GM19455 (cell line): ENCODE results near the gene UQCRC2.
"Not testable (repeated sequence)": the region's sequence is repeated elsewhere in the genome, so short reads cannot be mapped to it uniquely, and the experiment has no call there.

ENCODE experiments used
- ATAC-seq: cut with Tn5 transposase; IDR thresholded peaks from one replicate; pipeline ENCODE4 v1.9.1; 2021; ENCODE audit not compliant: unreplicated experiment

Gene UQCRC2

DNA sequence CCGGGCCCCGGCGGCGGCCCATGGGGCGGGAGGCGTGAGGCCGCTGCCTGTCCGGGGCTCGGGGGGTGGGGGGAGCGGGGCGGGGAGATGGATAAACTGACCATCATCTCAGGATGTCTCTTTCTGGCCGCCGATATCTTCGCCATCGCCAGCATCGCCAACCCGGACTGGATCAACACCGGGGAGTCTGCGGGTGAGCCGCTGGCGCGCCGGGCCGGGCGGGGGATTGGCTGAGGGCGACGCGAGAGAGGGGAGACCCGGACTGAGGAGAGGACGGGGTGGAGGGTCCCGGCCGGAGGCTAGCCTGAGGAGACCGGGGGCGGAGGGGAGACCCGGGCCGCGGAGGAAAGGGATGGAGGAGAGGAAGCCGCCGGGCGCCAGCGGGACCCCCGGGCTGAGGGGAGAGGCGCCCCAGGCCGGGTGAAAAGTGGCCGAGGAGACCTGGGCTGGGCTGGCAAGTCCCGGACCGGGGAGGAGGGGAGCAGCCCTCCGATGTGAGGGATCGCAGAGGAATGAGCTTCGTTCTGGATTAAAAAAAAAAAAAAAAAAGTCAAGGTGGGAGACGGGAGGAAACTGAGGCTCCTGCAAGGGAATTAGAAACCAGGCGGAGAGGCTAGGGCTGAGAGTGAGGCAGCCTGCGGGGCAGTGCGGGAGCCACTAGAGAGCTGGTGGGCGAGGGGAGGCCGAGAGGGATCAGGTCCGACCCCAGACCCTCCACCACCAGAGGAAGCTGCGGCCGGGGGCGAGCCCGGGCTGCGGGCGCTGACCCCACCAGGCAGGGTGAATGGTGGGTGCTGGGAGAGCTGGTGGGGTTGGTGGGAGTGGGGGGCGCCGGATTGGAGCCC, 55.3 kb downstream of the UQCRC2 start:
- no peak for ATAC-seq

GRCh38 chr16:22010902-22011301, 57.7 kb downstream of the UQCRC2 start:
- no peak for ATAC-seq

DNA sequence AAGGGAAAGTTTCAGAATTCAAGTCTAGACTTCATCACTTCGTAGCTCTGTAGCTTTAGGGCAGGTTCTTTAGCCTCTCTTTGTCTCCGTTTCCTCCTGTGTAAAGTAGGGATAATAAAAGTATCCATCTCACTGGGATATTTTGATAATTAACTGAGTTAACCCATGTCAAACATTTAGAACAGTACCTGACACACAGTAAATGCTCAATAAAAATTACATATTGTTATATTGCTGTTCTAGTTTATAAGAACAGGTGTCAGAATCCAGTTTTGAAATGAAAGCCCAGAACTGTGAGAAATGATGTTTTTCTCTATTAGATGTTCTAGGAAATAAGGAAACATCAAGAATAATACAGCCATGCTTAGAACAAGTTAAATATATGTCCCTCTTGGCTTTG, 59.1 kb downstream of the UQCRC2 start:
- ATAC-seq: no peak

DNA sequence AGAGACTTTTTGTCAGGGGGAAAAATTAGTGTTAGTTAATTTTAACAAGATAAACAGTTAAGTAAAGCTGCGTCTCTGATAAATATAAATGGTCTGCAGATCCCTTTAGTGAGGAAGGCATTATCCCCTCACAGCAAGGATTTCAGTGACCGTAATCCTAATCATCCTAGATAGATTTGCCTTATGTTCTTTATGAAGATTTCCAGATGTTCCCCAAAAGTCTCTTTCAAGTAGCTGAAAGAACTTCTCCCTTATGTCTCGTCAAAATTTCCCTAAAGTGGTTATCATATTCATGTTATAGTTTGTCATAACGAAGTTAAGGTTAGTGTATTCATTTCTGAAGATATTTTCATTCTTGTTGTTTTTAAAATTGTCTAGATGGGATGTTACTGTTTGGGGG, 60.3 kb downstream of the UQCRC2 start:
- ATAC-seq: no peak

- no peak for ATAC-seq
Observed at GRCh38 chr16:22014271-22014873, 61.2 kb downstream of the UQCRC2 start.

DNA sequence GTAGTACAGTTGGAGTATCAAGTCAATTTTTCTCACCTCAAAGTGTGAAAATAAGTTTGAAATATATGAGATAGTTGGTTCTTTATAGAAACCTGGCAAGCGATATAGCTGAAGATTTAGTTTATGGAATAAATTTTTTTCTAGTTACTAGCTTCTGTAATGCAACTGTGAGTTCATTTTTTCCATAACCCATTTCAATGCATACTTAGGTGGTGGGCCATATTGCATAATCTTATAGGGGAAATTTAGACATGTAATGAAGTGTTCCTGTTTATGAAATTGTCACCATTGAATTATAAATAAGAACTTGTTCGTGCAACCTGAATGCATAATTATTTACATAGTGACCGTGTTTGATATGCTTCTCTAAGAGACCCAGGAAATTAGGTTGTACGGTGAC, 63.8 kb downstream of the UQCRC2 start:
- no peak for ATAC-seq

DNA sequence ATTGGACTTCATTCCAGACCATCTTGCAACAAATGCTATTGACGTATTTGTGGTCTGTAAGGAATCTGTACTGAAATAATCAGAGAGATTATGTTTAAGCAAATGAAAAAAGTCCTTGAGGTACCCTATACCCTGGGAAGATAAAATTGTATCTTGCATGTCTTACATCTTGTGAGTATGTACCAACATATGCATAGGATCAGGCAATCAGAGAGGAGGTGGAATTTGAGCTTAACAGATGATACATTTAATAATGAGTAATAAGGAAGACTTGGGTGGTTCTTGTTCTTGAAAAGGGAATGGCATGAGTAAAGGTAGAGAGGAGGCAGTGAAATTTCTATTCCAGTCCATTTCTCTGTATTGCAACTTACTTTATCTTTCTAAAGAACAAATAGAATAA, 65.4 kb downstream of the UQCRC2 start:
- ATAC-seq: no peak

DNA sequence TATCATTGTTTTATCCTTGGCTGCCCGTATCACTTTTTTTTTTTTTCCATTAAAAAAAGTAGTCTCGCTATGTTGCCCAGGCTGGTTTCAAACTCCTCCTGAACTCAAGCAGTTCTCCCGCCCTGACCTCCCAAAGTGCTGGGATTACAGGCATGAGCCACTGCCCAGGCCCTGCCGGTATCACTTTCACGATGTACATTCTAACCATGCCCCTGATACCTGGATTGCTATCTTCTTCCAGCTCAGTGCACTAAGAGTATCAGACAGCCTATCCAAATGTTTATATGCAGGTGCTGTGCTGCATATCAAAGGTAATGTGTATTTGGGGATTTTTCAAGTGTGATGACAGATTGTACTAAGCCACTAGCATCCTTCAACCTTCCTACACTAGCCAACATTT, 69.0 kb downstream of the UQCRC2 start:
- no peak for ATAC-seq

DNA sequence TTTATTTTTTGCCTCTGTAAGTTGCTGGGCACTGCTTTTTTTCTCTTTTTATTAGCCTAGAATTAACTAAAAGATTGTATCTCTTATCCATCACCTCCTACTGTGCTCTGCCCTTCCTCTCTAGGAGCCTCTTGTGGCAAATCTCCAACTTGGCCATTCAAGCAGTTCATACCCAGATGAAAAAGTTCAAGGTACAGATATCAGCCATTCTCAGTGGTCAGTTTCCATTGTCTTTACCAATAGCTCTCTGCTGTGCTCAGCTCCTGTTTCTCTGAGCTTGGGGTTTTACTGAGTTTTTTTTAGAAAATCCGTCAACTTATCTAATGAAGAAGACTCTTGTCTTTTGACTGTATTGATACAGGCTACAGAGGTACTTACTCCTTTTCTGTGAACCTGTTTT, 70.3 kb downstream of the UQCRC2 start:
- ATAC-seq: no peak

- not testable (repeated sequence) for ATAC-seq
Observed at GRCh38 chr16:22024785-22025184, 71.6 kb downstream of the UQCRC2 start.

- no peak for ATAC-seq
Observed at GRCh38 chr16:22027633-22028032, 74.5 kb downstream of the UQCRC2 start.

DNA sequence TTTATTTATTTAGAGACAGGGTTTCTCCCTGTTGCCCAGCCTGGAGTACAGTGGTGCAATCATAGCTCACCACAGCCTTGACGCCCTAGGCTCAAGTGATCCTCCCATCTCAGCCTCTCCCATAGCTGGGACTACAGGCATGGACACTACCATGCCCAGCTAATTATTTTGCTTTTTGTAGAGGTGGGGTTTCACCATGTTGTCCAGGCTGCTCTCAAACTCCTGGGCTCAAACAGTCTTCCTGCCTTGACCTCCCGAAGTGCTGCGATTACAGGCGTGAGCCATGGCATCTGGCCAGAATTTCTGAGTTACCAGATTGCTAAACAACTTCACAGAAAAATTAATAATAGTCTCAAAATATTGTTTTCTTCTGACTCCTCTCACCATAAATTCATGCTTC, 76.5 kb downstream of the UQCRC2 start:
- no peak for ATAC-seq

GRCh38 chr16:22030087-22030812, 77.1 kb downstream of the UQCRC2 start:
- no peak for ATAC-seq

DNA sequence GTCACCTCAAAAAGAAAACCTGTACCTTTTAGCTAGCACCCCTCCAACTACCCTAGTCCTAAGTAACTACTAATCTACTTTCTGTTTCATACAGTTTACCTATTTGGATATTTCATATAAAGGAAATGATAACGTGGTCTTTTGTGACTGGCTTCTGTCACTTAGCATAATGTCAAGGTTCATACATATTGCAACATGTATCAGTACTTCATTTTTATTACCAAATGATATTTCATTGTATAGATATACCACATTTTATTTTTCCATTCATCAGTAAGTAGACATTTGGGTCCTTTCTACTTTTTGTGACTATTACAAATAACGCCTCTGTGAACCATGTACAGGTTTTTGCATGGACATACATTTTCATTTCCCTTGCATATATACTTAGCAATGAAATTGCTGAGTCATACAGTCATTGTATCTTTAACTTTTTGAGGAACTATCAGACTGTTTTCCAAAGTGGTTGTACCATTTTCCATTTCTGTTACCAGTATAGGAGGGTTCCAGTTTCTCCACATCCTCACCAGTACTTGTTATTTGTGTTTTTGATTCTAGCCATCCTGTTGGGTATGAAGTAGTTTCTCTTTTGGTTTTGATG, 78.4 kb downstream of the UQCRC2 start:
- ATAC-seq: no peak
